HCT116 (cell line): ENCODE measurements around the gene DDX54. TPM values are rescaled to one million over a fixed set of nuclear protein-coding genes. Genes with fewer than 3 reads are reported as not detected.

Experiments used
- ATAC-seq: fragments of 200-7000 bp; cut with Tn5 transposase; 2 replicates; pipeline ENCODE4 v1.9.1; 2020; ENCODE audit warnings: mild to moderate bottlenecking, moderate library complexity
- BruUV-seq: library from RNA; stranded (reverse); fragments of 400-500 nt; replicated peaks from 2 replicates; lab custom pipeline; 2021; lab: Mats Ljungman, UMichigan
- CTCF ChIA-PET: fragments of 300-600 bp; sonication (Branson Sonifier 250); formaldehyde crosslinking; loops from one replicate; lab custom pipeline; 2021; ENCODE audit warnings: antibody characterized with exemption; lab: Charles Lee
- POLR2A ChIA-PET: fragments of 300-600, 350-600 bp; sonication (Branson Sonifier 250); formaldehyde crosslinking; loops from one replicate; lab custom pipeline; 2021; ENCODE audit warnings: antibody characterized with exemption; lab: Charles Lee
- RAD21 ChIA-PET, 2 experiments: fragments of 300-600 bp; sonication (Branson Sonifier 250); formaldehyde crosslinking; loops; one replicate each; lab custom pipeline; 2023; ENCODE audit warnings: low total read pairs in 2 of 2; ENCODE audit not compliant: uncharacterized antibody in 2 of 2, unreplicated experiment in 2 of 2, low non-redundant PET in 1 of 2; lab: Charles Lee
- DNase-seq: peaks from one replicate; pipeline ENCODE4 v3.0.0-alpha.2; 2010; ENCODE audit warnings: low read depth, low spot score
- H2AFZ ChIP-seq: fragments of 200-600 bp; shearing (Covaris generic), sonication (generic); 2 replicates; pipeline ENCODE4 v1.6.1; 2017; ENCODE audit warnings: low read depth, mixed run types, mixed read lengths, antibody characterized with exemption, low read length; ENCODE audit not compliant: poor library complexity, severe bottlenecking
- H3K27ac ChIP-seq: 2 replicates; pipeline ENCODE4 v1.5.1; 2012; ENCODE audit warnings: low read depth, low read length
- H3K27me3 ChIP-seq: fragments of 200-600 bp; sonication (generic); 2 replicates; pipeline ENCODE4 v1.6.1; 2016; ENCODE audit warnings: mixed run types, low read length, mixed read lengths; ENCODE audit not compliant: insufficient read depth
- H3K36me3 ChIP-seq, 2 experiments: fragments of 200-500 bp in 1 of 2; fragments of 200-600 bp in 1 of 2; sonication (Bioruptor generic) in 1 of 2; sonication (generic) in 1 of 2; 2 replicates each; pipeline versions ENCODE4 v1.5.1 to v1.6.1; 2014 to 2016; ENCODE audit warnings: low read length in 2 of 2, inconsistent platforms in 1 of 2, mixed read lengths in 1 of 2, mixed run types in 1 of 2; ENCODE audit not compliant: insufficient read depth in 2 of 2, control insufficient read depth in 1 of 2
- H3K4me1 ChIP-seq, 2 experiments: fragments of 200-600 bp in 1 of 2; sonication (generic) in 1 of 2; 2 replicates each; pipeline versions ENCODE4 v1.5.1 to v1.6.1; 2012 to 2017; ENCODE audit warnings: low read length in 2 of 2, inconsistent platforms in 1 of 2, mild to moderate bottlenecking in 1 of 2, mixed read lengths in 1 of 2, mixed run types in 1 of 2, moderate library complexity in 1 of 2; ENCODE audit not compliant: insufficient read depth in 2 of 2, control insufficient read depth in 1 of 2
- H3K4me2 ChIP-seq: fragments of 200-600 bp; sonication (generic); 2 replicates; pipeline ENCODE4 v1.6.1; 2017; ENCODE audit warnings: mixed run types, low read length, mixed read lengths
- H3K4me3 ChIP-seq, 2 experiments: fragments of 200-600 bp in 1 of 2; sonication (generic) in 1 of 2; replicated peaks in 1 of 2; 2 replicates each; pipeline ENCODE4 v1.5.1; 2011 to 2016; ENCODE audit warnings: low read length in 2 of 2, control low read depth in 1 of 2, low read depth in 1 of 2, mild to moderate bottlenecking in 1 of 2, mixed read lengths in 1 of 2, mixed run types in 1 of 2
- H3K79me2 ChIP-seq: fragments of 200-600 bp; sonication (generic); 2 replicates; pipeline ENCODE4 v1.6.1; 2017; ENCODE audit warnings: mild to moderate bottlenecking, mixed run types, low read length, moderate library complexity, mixed read lengths; ENCODE audit not compliant: insufficient read depth
- H3K9ac ChIP-seq: fragments of 200-600 bp; sonication (generic); 2 replicates; pipeline ENCODE4 v1.6.1; 2016; ENCODE audit warnings: low read length, mixed read lengths
- H3K9me2 ChIP-seq: fragments of 200-600 bp; sonication (generic), shearing (Covaris generic); 2 replicates; pipeline ENCODE4 v1.6.1; 2017; ENCODE audit warnings: mixed run types, mild to moderate bottlenecking, moderate library complexity; ENCODE audit not compliant: insufficient read depth
- H3K9me3 ChIP-seq, 2 experiments: fragments of 200-500 bp in 1 of 2; fragments of 200-600 bp in 1 of 2; sonication (Bioruptor generic) in 1 of 2; sonication (generic) in 1 of 2; 2 replicates each; pipeline ENCODE4 v1.6.1; 2014 to 2017; ENCODE audit warnings: low read length in 2 of 2, mixed read lengths in 2 of 2, inconsistent platforms in 1 of 2, low read depth in 1 of 2, mild to moderate bottlenecking in 1 of 2, mixed run types in 1 of 2, moderate library complexity in 1 of 2; ENCODE audit not compliant: control insufficient read depth in 1 of 2, insufficient read depth in 1 of 2
- H4K20me1 ChIP-seq: fragments of 200-600 bp; sonication (generic), shearing (Covaris generic); 2 replicates; pipeline ENCODE4 v1.6.1; 2017; ENCODE audit warnings: mixed run types, mild to moderate bottlenecking, moderate library complexity; ENCODE audit not compliant: insufficient read depth
- CEBPB ChIP-seq: IDR thresholded peaks from 2 replicates; pipeline ENCODE4 v1.6.1; 2012; ENCODE audit warnings: low read depth
- ELF1 ChIP-seq: IDR thresholded peaks from 2 replicates; pipeline ENCODE4 v1.6.1; 2012; ENCODE audit warnings: low read depth, borderline replicate concordance
- EZH2 ChIP-seq: fragments of 200-600 bp; sonication (generic); IDR thresholded peaks from 2 replicates; pipeline ENCODE4 v1.6.1; 2017; ENCODE audit warnings: antibody characterized with exemption, mixed run types
- EZH2phosphoT487 ChIP-seq: fragments of 200-600 bp; IDR thresholded peaks from 2 replicates; pipeline ENCODE4 v1.6.1; 2018; ENCODE audit warnings: antibody characterized with exemption, borderline replicate concordance
- FOSL1 ChIP-seq: IDR thresholded peaks from 2 replicates; pipeline ENCODE4 v1.6.1; 2012; ENCODE audit warnings: low read depth
- POLR2AphosphoS5 ChIP-seq: IDR thresholded peaks from 2 replicates; pipeline ENCODE4 v1.6.1; 2011; ENCODE audit warnings: mild to moderate bottlenecking, low read depth, low read length, moderate library complexity
- RAD21 ChIP-seq: IDR thresholded peaks from 2 replicates; pipeline ENCODE4 v1.6.1; 2012; ENCODE audit warnings: low read depth, mild to moderate bottlenecking
- SIN3A ChIP-seq: IDR thresholded peaks from 2 replicates; pipeline ENCODE4 v1.6.1; 2012; ENCODE audit warnings: low read depth
- SP1 ChIP-seq: IDR thresholded peaks from 2 replicates; pipeline ENCODE4 v1.6.1; 2012; ENCODE audit warnings: low read depth
- TCF7L2 ChIP-seq: IDR thresholded peaks from 2 replicates; pipeline ENCODE4 v1.7.0; 2011; ENCODE audit warnings: borderline replicate concordance, inconsistent platforms; ENCODE audit not compliant: insufficient read depth, insufficient read length; ENCODE audit errors: extremely low read depth
- YY1 ChIP-seq: IDR thresholded peaks from 2 replicates; pipeline ENCODE4 v1.6.1; 2011; ENCODE audit warnings: low read length, low read depth, moderate library complexity, mild to moderate bottlenecking; ENCODE audit not compliant: insufficient replicate concordance; ENCODE audit errors: extremely low read depth
- ZFX ChIP-seq: fragments of 450-650 bp; IDR thresholded peaks from 2 replicates; pipeline ENCODE4 v1.6.1; 2017
- ZNF274 ChIP-seq: fragments of 200-500 bp; sonication (Bioruptor generic); IDR thresholded peaks from 2 replicates; pipeline ENCODE4 v1.6.1; 2014; ENCODE audit warnings: mild to moderate bottlenecking, low read depth, low read length, inconsistent platforms
- intact Hi-C: fragments of 100-400 bp; cut with micrococcal nuclease; formaldehyde crosslinking; loops from 2 replicates; pipeline ENCODE4 v1.10.0; 2022
- total RNA-seq: library from RNA; stranded (reverse); gene quantifications from one replicate; pipeline ENCODE4 v1.2.1, GENCODE V29; 2021; ENCODE audit not compliant: unreplicated experiment
- TF ChIP-seq, protein P1 (sequence below): IDR thresholded peaks from 2 replicates; pipeline ENCODE4 v1.6.1; 2012
- TF ChIP-seq, protein P2 (sequence below), 3 experiments: fragments of 200-600 bp in 1 of 3; sonication (generic) in 1 of 3; IDR thresholded peaks in 2 of 3; conservative IDR thresholded peaks in 1 of 3; 2 replicates each; pipeline ENCODE4 v1.5.1; 2012 to 2017; ENCODE audit warnings: low read depth in 2 of 3, low read length in 2 of 3, antibody characterized with exemption in 1 of 3, borderline replicate concordance in 1 of 3, control low read depth in 1 of 3, mild to moderate bottlenecking in 1 of 3, mixed read lengths in 1 of 3, mixed run types in 1 of 3, moderate library complexity in 1 of 3; ENCODE audit not compliant: insufficient read depth in 1 of 3

DDX54 gene
- total RNA-seq, 1 experiment from 2014 or later, result 110 TPM

DNA sequence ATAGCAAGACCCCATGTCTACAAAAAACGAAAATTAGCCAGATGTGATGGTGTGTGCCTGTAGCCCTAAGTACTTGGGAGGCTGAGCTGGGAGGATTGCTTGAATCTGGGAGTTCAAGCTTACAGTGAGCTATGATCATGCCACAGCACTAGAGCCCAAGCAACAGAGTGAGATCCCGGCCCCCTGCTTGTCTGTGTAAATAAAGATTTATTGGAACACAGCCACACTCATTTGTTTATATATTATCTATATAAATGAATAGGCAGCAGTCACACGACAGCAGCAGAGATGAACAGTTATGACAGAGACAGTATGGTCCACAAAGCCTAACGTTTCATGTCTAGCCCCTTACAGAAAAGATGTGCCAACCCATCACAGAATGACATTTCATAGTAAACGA is 14.8 kb downstream of the DDX54 start (continued):
- TF ChIP-seq SP1 (no peak), POLR2AphosphoS5 (no peak), CEBPB (no peak)

DNA sequence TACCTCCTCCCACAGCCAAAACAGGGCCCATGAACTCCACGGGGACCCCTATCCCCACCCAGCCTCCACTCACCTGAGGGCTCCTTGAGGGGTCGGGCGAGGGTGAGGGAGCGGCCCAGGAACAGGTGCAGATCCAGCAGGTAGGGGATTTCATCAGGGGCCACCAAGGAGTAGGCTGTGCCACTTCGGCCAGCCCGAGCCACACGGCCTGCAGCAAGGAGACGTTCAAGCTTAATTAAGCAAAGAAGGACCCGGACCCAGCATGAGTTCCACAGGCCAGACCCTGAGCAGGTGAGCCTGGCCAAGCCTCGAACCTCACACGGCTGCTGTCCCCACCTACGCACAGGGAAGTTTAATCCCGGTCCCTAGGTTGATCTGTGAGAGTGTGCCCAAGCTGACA is 15.6 kb downstream of the DDX54 start:
- Histone ChIP-seq H3K36me3 (peaks cover 51 to 54% of the 10 kb centered on the region in 2 experiments), H3K4me1 (no peaks in the 10 kb centered on the region), H3K4me3 (no peak overlapping the region), H4K20me1 (no peaks in the 10 kb centered on the region), H3K9me2 (no peaks in the 10 kb centered on the region), H3K27ac (no peak overlapping the region), H3K4me2 (no peak overlapping the region), H3K79me2 (peaks cover 23% of the 10 kb centered on the region; the same call in 1 of the 2 replicates), H2AFZ (no peak overlapping the region), H3K27me3 (no peaks in the 10 kb centered on the region), H3K9me3 (no peaks in the 10 kb centered on the region), H3K9ac (no peak overlapping the region)
- ChIA-PET RAD21 (no interaction called here), POLR2A (no interaction called here), CTCF (no interaction called here)
- TF ChIP-seq SIN3A (no peak), RAD21 (no peak), ZFX (no peak), YY1 (no peak), POLR2AphosphoS5 (no peak), EZH2 (no peak), ZNF274 (no peak)
- intact Hi-C loops, result no loop called here
- DNase-seq (no peak), ATAC-seq (no peak)
- BruUV-seq, result no TSS peak

DNA sequence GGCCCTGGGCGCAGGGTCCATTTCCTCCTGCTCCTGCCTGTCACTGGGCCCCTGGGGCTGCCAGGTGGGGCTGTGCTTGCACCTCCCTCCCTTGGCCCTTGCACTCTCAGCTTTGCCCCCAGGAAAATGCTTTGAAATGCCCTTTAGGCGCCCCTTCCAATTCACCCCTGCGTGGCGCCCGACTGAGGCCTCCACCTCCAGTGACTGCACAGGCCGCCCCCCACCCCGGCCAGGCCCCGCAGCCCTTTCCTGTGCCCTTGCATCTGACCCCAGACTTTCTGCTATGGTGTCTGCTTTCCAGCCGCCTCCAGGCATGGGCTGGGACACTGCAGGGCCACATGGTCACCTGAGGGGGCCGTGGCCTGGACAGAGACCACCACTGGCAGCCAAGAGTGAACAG is 17.4 kb downstream of the DDX54 start:
- no peaks in the 10 kb centered on the region for H4K20me1 ChIP-seq
- intact Hi-C loops, result no loop called here

More for the DNA sequence above, 17.4 kb downstream of the DDX54 start:
- Histone ChIP-seq H3K4me2 (no peak overlapping the region), H3K79me2 (peaks cover 11% of the 10 kb centered on the region; the same call in 1 of the 2 replicates), H3K9ac (no peak overlapping the region), H3K27ac (no peak overlapping the region), H3K36me3 (peaks cover 37 to 43% of the 10 kb centered on the region in 2 experiments), H3K9me2 (no peaks in the 10 kb centered on the region), H3K27me3 (no peaks in the 10 kb centered on the region), H3K4me1 (no peaks in the 10 kb centered on the region), H2AFZ (no peak overlapping the region), H3K9me3 (no peaks in the 10 kb centered on the region), H3K4me3 (no peak overlapping the region)
- DNase-seq (no peak), ATAC-seq (no peak)
- no TSS peak for BruUV-seq
- no peak for TF ChIP-seq FOSL1
- TF ChIP-seq EZH2phosphoT487, result no peak
- TF ChIP-seq ELF1, result no peak
- TF ChIP-seq, protein P1, sequence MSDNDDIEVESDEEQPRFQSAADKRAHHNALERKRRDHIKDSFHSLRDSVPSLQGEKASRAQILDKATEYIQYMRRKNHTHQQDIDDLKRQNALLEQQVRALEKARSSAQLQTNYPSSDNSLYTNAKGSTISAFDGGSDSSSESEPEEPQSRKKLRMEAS, result no peak
- no peak for TF ChIP-seq TCF7L2
- TF ChIP-seq, protein P2, sequence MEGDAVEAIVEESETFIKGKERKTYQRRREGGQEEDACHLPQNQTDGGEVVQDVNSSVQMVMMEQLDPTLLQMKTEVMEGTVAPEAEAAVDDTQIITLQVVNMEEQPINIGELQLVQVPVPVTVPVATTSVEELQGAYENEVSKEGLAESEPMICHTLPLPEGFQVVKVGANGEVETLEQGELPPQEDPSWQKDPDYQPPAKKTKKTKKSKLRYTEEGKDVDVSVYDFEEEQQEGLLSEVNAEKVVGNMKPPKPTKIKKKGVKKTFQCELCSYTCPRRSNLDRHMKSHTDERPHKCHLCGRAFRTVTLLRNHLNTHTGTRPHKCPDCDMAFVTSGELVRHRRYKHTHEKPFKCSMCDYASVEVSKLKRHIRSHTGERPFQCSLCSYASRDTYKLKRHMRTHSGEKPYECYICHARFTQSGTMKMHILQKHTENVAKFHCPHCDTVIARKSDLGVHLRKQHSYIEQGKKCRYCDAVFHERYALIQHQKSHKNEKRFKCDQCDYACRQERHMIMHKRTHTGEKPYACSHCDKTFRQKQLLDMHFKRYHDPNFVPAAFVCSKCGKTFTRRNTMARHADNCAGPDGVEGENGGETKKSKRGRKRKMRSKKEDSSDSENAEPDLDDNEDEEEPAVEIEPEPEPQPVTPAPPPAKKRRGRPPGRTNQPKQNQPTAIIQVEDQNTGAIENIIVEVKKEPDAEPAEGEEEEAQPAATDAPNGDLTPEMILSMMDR (IDR thresholded peaks at IDR 0.05 in 2 of 3, conservative IDR thresholded peaks at IDR 0.05 in 1 of 3; ENCODE audit: borderline replicate concordance in 1 of 3, insufficient read depth in 1 of 3, low read depth in 2 of 3, low read length in 2 of 3), result no peak
- RAD21 ChIA-PET, result no interaction called here
- POLR2A ChIA-PET, result no interaction called here
- CTCF ChIA-PET, result no interaction called here
